Vagina (tissue), 2 donors: ENCODE measurements around the gene GTPBP4.

ENCODE experiments used
- CTCF ChIP-seq, 3 experiments: fragments of 450-650 bp in 2 of 3; fragments of 200-600 bp in 1 of 3; sonication (generic) in 1 of 3; IDR thresholded peaks; one replicate each; pipeline ENCODE4 v1.5.1; 2017 to 2019; ENCODE audit warnings: antibody characterized with exemption in 3 of 3, mild to moderate bottlenecking in 2 of 3, moderate library complexity in 2 of 3
- POLR2A ChIP-seq, 2 donors: fragments of 450-650 bp; IDR thresholded peaks; one replicate each; pipeline ENCODE4 v1.6.1; 2017; ENCODE audit warnings: antibody characterized with exemption in 2 of 2, mild to moderate bottlenecking in 2 of 2, moderate library complexity in 2 of 2
- POLR2AphosphoS5 ChIP-seq, 2 donors: sonication (generic); formaldehyde crosslinking; IDR thresholded peaks; one replicate each; pipeline ENCODE4 v1.9.0; 2017; ENCODE audit warnings: antibody characterized with exemption in 2 of 2, mild to moderate bottlenecking in 2 of 2, low read depth in 1 of 2; ENCODE audit not compliant: insufficient read depth in 1 of 2

- TF ChIP-seq POLR2AphosphoS5 (IDR thresholded peaks at IDR 0.05; ENCODE audit: insufficient read depth in 1 of 2, low read depth in 1 of 2) (no peak), CTCF (IDR thresholded peaks at IDR 0.05) (no peak), POLR2A (IDR thresholded peaks at IDR 0.05) (no peak)
These were observed 41.2 kb upstream of the GTPBP4 start for GRCh38 chr10:947051-947450.
